ENCODE data around the gene GTF3C5. TPM values are rescaled to one million over a fixed set of nuclear protein-coding genes. Genes with fewer than 3 reads are reported as not detected.

Gene GTF3C5, protein sequence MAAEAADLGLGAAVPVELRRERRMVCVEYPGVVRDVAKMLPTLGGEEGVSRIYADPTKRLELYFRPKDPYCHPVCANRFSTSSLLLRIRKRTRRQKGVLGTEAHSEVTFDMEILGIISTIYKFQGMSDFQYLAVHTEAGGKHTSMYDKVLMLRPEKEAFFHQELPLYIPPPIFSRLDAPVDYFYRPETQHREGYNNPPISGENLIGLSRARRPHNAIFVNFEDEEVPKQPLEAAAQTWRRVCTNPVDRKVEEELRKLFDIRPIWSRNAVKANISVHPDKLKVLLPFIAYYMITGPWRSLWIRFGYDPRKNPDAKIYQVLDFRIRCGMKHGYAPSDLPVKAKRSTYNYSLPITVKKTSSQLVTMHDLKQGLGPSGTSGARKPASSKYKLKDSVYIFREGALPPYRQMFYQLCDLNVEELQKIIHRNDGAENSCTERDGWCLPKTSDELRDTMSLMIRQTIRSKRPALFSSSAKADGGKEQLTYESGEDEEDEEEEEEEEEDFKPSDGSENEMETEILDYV
- 87.8 and 89.0 TPM in 2 replicates for total RNA-seq

DNA sequence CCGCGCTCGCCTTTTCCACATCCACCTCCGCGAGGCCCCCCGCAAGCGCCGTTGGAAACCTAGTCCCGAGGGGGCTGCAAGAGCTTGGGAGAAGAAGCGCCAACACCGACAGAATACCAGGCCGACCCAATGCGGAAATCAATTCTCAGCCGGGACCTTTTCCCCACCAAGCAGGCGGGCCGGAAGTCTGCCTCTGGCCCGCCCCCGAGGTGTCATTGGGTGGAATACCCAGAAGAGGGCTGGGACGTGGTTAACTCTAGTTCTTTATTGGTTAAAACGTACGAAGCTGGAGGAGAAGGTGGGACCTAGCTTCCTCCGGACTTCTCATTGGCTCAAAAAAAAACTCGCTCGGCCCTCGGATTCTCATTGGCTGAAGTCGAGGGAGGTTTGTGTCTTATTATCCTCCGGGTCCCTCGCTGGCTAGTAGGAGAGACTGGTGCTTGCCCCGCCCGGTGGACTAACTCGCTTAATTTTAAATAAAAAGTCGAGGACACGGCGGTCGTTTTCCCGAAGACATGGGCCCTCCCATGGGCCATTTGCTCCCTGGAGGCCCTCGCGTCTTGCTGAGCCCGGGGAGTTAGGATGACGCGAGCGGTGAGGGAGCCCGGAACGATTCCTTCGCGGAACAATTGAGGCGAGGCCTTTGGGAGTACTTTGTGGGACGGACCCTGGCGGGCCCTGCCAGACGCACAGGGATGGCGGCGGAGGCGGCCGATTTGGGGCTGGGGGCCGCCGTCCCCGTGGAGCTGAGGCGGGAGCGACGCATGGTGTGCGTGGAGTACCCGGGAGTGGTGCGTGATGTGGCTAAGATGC is at the start of gene GTF3C5:
Gene GTF3C5, plus strand, starts transcription at position 681 of the 813 bp plus-strand sequence. Its CDS starts 15 bp downstream, at position 696.
- Mint-ChIP-seq H3K4me1 (ENCODE audit: low read depth) (peaks cover 47% of the 10 kb centered on the region), H3K4me3 (peak within 1 kb of the TSS; percentile 96), H3K27ac (peak within 1 kb of the TSS; percentile 97), H3K9me3 (no peaks in the 10 kb centered on the region), H3K27me3 (ENCODE audit: insufficient read depth) (no peaks in the 10 kb centered on the region), H3K36me3 (ENCODE audit: low read depth) (peaks cover 14% of the 10 kb centered on the region)
- peak; percentile 91 for DNase-seq (ENCODE audit: low spot score)
- intact Hi-C loops (cut with micrococcal nuclease): loop anchor here (1.0 kb wide), 7 partner anchors 8 to 1038 kb away; partner anchors contain the start of genes BRD3, SURF6 and TSC1

DNA sequence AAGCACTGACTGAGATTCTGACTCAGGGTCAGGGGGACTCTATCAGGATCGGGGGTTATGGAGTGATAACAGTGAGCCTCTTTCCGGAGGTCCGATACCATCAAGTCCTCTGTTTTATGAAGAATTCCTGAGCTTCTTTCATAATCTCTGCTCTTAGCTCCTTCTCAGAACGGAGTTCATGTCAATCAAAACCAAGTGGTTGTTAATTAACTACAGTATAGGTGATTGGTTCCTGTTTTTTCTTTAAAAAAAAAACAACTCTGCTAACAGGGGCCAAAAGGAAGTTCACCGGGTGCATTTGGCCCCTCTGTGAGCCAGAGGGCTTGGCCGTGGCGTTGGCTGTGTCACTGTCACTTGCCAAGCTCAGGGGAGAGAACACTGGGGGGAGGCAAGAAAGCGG is 48.3 kb upstream of the GTF3C5 start:
- intact Hi-C loops (cut with micrococcal nuclease): no loop called here
- Mint-ChIP-seq H3K4me1 (ENCODE audit: low read depth) (peaks cover 5% of the 10 kb centered on the region), H3K27ac (no peak overlapping the region), H3K9me3 (no peaks in the 10 kb centered on the region), H3K36me3 (ENCODE audit: low read depth) (peaks cover 1% of the 10 kb centered on the region), H3K27me3 (ENCODE audit: insufficient read depth) (peaks cover 48% of the 10 kb centered on the region), H3K4me3 (no peak overlapping the region)
- DNase-seq (ENCODE audit: low spot score): no peak

- no peaks in the 10 kb centered on the region for H3K9me3 Mint-ChIP-seq
- no peak overlapping the region for H3K27ac Mint-ChIP-seq
- no peak overlapping the region for H3K4me3 Mint-ChIP-seq
- DNase-seq (ENCODE audit: low spot score): no peak
- H3K36me3 Mint-ChIP-seq (ENCODE audit: low read depth): peaks cover 1% of the 10 kb centered on the region
- peaks cover 48% of the 10 kb centered on the region for H3K27me3 Mint-ChIP-seq (ENCODE audit: insufficient read depth)
- H3K4me1 Mint-ChIP-seq (ENCODE audit: low read depth): peaks cover 1% of the 10 kb centered on the region
- intact Hi-C loops (cut with micrococcal nuclease): no loop called here
Measured at GRCh38 chr9:132983491-132984201, 47.2 kb upstream of the GTF3C5 start.

GRCh38 chr9:132984202-132985070 is 46.4 kb upstream of the GTF3C5 start:
- no peaks in the 10 kb centered on the region for H3K36me3 Mint-ChIP-seq (ENCODE audit: low read depth)
- H3K9me3 Mint-ChIP-seq: no peaks in the 10 kb centered on the region
- intact Hi-C loops (cut with micrococcal nuclease): no loop called here
- peaks cover 42% of the 10 kb centered on the region for H3K27me3 Mint-ChIP-seq (ENCODE audit: insufficient read depth)
- no peak overlapping the region for H3K4me3 Mint-ChIP-seq
- H3K27ac Mint-ChIP-seq: no peak overlapping the region
- DNase-seq (ENCODE audit: low spot score): no peak
- H3K4me1 Mint-ChIP-seq (ENCODE audit: low read depth): no peaks in the 10 kb centered on the region

DNA sequence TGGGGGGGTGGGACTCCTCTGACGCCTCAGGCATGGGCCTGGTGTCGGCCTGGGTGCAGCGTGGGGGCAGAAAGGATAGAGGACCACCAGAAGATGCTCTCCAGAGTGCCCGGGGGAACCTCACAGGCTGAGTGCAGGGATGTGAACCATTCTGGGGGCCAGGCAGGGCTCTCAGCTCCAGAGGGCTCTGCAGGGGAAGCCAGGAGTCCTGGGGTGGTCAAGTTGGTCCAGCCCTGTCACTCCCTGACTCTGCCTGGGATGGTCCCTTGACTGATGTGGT is 45.8 kb upstream of the GTF3C5 start:
- intact Hi-C loops (cut with micrococcal nuclease): no loop called here
- no peak overlapping the region for H3K27ac Mint-ChIP-seq
- H3K27me3 Mint-ChIP-seq (ENCODE audit: insufficient read depth): peaks cover 37% of the 10 kb centered on the region
- DNase-seq (ENCODE audit: low spot score): no peak
- no peaks in the 10 kb centered on the region for H3K36me3 Mint-ChIP-seq (ENCODE audit: low read depth)
- H3K4me3 Mint-ChIP-seq: no peak overlapping the region
- H3K9me3 Mint-ChIP-seq: no peaks in the 10 kb centered on the region
- H3K4me1 Mint-ChIP-seq (ENCODE audit: low read depth): no peaks in the 10 kb centered on the region

DNA sequence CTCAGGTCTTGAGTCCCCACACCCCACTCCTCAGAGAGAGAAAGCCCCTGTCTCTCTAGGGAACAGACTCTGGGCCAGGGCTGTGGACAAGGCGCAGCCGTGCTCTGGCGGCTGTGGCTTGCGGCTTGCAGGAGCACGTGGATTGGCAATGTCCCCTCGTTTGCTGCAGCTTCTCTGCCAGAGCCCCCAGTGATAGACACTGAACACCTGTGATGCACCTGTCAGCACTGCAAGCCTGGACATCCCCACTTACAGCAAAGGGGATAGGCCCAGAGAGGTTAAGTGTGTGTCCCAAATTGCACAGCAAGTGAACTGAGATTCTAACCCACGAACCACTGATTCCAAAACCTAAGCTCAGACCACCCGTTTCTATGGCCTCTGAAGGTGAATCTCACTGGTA is 45.3 kb upstream of the GTF3C5 start:
- no peak overlapping the region for H3K27ac Mint-ChIP-seq

GRCh38 chr9:132986114-132986513 is 44.7 kb upstream of the GTF3C5 start:
- Mint-ChIP-seq H3K27me3 (ENCODE audit: insufficient read depth) (peaks cover 31% of the 10 kb centered on the region), H3K9me3 (no peaks in the 10 kb centered on the region), H3K27ac (no peak overlapping the region), H3K36me3 (ENCODE audit: low read depth) (no peaks in the 10 kb centered on the region), H3K4me1 (ENCODE audit: low read depth) (no peaks in the 10 kb centered on the region), H3K4me3 (no peak overlapping the region)
- intact Hi-C loops (cut with micrococcal nuclease): no loop called here
- no peak for DNase-seq (ENCODE audit: low spot score)

More for the DNA sequence above, 45.3 kb upstream of the GTF3C5 start:
- Mint-ChIP-seq H3K36me3 (ENCODE audit: low read depth) (no peaks in the 10 kb centered on the region), H3K4me1 (ENCODE audit: low read depth) (no peaks in the 10 kb centered on the region), H3K9me3 (no peaks in the 10 kb centered on the region), H3K27me3 (ENCODE audit: insufficient read depth) (peaks cover 37% of the 10 kb centered on the region), H3K4me3 (no peak overlapping the region)
- intact Hi-C loops (cut with micrococcal nuclease): no loop called here
- DNase-seq (ENCODE audit: low spot score): no peak

- DNase-seq (ENCODE audit: low spot score): no peak
- intact Hi-C loops (cut with micrococcal nuclease): no loop called here
- no peaks in the 10 kb centered on the region for H3K36me3 Mint-ChIP-seq (ENCODE audit: low read depth)
- no peak overlapping the region for H3K4me3 Mint-ChIP-seq
- no peaks in the 10 kb centered on the region for H3K9me3 Mint-ChIP-seq
- H3K4me1 Mint-ChIP-seq (ENCODE audit: low read depth): no peaks in the 10 kb centered on the region
- H3K27me3 Mint-ChIP-seq (ENCODE audit: insufficient read depth): peaks cover 30% of the 10 kb centered on the region
- no peak overlapping the region for H3K27ac Mint-ChIP-seq
Measured at GRCh38 chr9:132986640-132987620, 43.9 kb upstream of the GTF3C5 start.

DNA sequence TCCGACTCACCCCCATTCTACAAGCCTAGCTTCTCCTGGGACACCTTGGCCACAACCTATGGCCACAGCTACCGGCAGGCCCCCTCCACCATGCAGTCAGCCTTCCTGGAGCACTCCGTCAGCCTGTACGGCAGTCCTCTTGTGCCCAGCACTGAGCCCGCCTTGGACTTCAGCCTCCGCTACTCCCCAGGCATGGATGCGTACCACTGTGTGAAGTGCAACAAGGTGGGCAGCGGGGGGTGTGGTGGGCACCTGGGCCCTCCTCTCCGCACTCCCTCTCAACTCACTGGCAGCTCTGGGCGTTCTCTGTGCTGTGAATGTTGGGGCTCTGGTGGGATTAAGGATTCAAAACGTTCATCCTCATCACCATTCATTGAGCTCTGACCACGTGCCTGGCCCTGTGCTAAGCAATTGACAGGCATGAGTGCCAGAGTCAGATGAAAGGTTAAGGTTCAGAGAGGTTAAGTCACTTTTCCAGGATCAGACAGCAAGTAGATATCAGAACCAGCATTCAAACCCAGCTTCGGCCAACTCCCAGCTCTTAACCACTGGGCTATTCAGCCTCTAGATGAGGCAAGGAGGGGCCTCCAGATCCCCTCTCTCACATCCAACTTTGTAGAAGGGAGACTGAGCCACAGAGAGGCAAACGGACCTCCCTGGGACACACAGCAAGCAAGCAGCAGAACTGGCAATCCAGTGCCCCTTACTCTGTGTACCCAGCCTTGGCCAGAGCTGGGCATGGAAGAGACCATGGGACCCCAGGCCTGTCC is 42.4 kb upstream of the GTF3C5 start:
- Mint-ChIP-seq H3K27ac (no peak overlapping the region), H3K4me1 (ENCODE audit: low read depth) (no peaks in the 10 kb centered on the region), H3K4me3 (no peak overlapping the region), H3K27me3 (ENCODE audit: insufficient read depth) (peaks cover 33% of the 10 kb centered on the region), H3K36me3 (ENCODE audit: low read depth) (no peaks in the 10 kb centered on the region), H3K9me3 (no peaks in the 10 kb centered on the region)
- intact Hi-C loops (cut with micrococcal nuclease): no loop called here
- no peak for DNase-seq (ENCODE audit: low spot score)

GRCh38 chr9:132989014-132989310 is 41.8 kb upstream of the GTF3C5 start:
- DNase-seq (ENCODE audit: low spot score): no peak
- Mint-ChIP-seq H3K4me1 (ENCODE audit: low read depth) (no peaks in the 10 kb centered on the region), H3K36me3 (ENCODE audit: low read depth) (no peaks in the 10 kb centered on the region), H3K27me3 (ENCODE audit: insufficient read depth) (peaks cover 31% of the 10 kb centered on the region), H3K27ac (no peak overlapping the region), H3K9me3 (no peaks in the 10 kb centered on the region), H3K4me3 (no peak overlapping the region)
- intact Hi-C loops (cut with micrococcal nuclease): no loop called here

GRCh38 chr9:132989414-132989996 is 41.3 kb upstream of the GTF3C5 start:
- no peak overlapping the region for H3K4me3 Mint-ChIP-seq
- no peaks in the 10 kb centered on the region for H3K36me3 Mint-ChIP-seq (ENCODE audit: low read depth)
- H3K9me3 Mint-ChIP-seq: no peaks in the 10 kb centered on the region
- intact Hi-C loops (cut with micrococcal nuclease): no loop called here
- no peak for DNase-seq (ENCODE audit: low spot score)
- H3K4me1 Mint-ChIP-seq (ENCODE audit: low read depth): no peaks in the 10 kb centered on the region
- no peak overlapping the region for H3K27ac Mint-ChIP-seq
- H3K27me3 Mint-ChIP-seq (ENCODE audit: insufficient read depth): peaks cover 32% of the 10 kb centered on the region
